ENCODE data around the gene ZDHHC17.
"Not testable (repeated sequence)": the region's sequence is repeated elsewhere in the genome, so short reads cannot be mapped to it uniquely, and the experiment has no call there.

Gene ZDHHC17

DNA sequence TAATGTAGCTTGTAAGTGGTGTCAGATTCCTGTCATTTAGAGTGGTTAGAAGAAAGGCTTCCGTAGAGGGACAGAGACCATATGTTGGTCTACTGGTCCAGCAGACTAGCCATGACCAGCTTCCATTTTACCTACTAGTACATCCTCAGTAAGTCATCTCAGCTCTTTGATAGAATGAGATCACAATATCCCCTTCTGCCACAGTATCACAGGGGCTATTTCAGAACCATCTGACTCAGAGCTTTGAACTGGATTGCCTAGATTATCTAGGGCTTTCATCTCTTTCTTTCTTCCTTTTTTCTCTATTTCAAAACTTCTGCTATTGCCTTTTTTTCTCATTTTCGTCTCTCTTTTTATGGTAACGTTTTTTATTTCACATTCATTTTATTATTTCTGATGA, 4.7 kb downstream of the ZDHHC17 start:
- no peak for DNase-seq (ENCODE audit: low spot score)

DNA sequence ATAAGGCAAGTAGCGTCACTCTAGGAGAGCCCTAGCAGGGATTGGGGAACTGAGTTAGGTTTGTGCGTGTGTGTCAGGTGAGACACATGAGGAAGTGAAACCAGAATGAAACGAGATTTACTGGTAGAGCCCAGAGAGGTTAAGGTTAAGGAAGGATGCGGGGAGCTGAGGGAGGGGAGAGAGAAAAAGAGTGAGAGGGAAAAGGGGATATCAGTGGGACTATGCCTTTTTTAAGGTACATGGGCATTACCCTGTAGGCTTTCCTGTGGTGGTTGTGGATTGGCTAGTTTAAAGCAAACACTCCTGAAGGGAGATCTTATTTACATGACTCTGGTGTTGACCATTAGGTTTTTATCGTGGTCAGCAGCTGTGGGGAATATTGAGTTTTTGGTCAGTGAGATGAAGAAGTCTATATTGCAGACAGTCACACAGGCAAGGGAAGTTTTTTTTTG, 13.9 kb downstream of the ZDHHC17 start:
- no peak for DNase-seq (ENCODE audit: low spot score)

DNA sequence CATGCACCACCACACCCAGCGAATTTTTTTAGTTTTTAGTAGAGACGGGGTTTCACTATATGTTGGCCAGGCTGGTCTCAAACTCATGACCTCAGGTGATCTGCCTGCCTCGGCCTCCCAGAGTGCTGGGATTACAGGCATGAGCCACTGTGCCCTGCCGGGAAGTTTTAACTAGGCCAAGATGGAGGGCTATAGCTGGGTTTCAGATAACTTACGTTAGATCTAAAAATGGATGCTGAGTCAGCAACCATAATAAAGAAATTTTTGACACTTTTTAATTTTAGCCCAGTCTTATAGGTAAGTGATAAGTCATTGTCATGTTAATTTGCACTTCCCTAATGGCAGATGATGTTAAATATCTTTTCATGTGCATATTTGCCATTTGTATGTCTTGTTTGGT, 14.4 kb downstream of the ZDHHC17 start:
- DNase-seq (ENCODE audit: low spot score) = no peak

GRCh38 chr12:76779310-76779709, 15.4 kb downstream of the ZDHHC17 start:
- DNase-seq (ENCODE audit: low spot score) = not testable (repeated sequence)

- DNase-seq (ENCODE audit: low spot score) = no peak
Measured at GRCh38 chr12:76781321-76781720, 17.4 kb downstream of the ZDHHC17 start.

- no peak for DNase-seq (ENCODE audit: low spot score)
Measured at GRCh38 chr12:76782526-76782925, 18.6 kb downstream of the ZDHHC17 start.

DNA sequence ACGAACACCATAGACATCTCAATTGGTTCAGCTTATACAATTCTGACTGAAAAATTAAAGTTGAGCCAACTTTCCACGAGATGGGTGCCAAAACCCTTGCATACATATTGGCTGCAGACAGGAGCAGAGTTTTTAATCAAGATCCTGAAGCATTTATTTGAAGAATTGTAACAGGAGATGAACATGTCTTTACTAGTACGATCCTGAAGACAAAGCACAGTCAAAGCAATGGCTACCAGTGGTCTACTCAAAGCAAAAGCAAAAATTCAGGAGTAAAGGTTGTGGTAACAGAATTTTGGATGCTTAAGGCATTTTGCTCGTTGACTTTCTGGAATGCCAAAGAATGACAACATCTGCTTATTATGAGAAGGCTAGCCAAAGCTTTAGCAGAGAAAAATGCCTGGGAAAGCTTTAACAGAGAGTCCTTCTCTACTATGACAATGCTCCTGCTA, 20.7 kb downstream of the ZDHHC17 start:
- peak; percentile 70 for DNase-seq (ENCODE audit: low spot score)

- DNase-seq (ENCODE audit: low spot score) = no peak
Measured at GRCh38 chr12:76785407-76785806, 21.5 kb downstream of the ZDHHC17 start.

- no peak for DNase-seq (ENCODE audit: low spot score)
Measured at GRCh38 chr12:76786986-76787385, 23.1 kb downstream of the ZDHHC17 start.

DNA sequence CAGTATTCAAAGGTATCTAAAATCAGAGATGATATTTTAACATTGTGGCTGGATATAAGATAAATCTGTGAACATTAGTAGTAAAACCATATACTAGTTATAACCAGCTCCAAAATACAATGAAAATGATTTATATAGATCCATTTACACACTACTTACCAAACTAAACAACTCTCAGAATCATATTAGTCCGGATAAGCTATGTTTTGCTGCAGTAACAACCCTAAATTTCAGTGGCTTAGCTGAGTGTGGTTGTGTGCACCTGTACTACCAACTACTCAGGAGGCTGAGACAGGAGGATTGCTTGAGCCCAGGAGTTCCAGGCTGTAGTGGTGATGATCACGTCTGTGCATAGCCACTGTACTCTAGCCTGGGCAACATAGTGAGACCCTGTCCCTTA, 23.8 kb downstream of the ZDHHC17 start:
- DNase-seq (ENCODE audit: low spot score) = no peak

DNA sequence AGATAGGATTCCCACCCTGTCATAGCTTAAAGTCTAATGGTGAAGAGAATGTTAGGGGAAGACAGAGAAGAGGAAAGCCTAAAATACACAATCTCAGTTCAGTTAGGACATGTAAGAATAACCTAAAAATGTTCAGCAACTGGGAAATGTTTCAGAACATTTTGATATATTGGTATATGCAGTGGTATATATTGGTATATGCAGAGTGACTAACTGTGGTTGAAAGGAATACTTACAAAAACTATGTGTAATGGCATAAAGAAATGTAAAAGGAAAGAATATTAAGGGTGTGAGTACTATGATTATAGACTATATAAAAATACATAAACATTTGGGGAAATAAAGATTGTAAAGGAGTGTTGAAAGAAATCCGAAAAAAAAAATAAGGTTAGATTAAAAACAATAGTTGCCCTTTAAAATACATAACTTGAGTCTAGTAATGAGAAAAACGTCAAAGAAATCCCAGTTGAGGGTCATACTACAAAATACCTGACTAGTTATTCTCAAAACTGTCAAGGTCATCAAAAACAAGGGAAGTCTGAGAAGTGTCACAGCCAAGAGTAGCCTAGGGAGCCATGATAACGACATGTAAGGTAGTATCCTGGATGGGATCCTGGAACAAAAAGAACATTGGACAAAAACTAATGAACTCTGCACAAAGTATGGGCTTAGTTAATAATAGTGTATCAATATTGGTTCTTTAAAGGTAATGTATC, 25.6 kb downstream of the ZDHHC17 start:
- no peak for DNase-seq (ENCODE audit: low spot score)

DNA sequence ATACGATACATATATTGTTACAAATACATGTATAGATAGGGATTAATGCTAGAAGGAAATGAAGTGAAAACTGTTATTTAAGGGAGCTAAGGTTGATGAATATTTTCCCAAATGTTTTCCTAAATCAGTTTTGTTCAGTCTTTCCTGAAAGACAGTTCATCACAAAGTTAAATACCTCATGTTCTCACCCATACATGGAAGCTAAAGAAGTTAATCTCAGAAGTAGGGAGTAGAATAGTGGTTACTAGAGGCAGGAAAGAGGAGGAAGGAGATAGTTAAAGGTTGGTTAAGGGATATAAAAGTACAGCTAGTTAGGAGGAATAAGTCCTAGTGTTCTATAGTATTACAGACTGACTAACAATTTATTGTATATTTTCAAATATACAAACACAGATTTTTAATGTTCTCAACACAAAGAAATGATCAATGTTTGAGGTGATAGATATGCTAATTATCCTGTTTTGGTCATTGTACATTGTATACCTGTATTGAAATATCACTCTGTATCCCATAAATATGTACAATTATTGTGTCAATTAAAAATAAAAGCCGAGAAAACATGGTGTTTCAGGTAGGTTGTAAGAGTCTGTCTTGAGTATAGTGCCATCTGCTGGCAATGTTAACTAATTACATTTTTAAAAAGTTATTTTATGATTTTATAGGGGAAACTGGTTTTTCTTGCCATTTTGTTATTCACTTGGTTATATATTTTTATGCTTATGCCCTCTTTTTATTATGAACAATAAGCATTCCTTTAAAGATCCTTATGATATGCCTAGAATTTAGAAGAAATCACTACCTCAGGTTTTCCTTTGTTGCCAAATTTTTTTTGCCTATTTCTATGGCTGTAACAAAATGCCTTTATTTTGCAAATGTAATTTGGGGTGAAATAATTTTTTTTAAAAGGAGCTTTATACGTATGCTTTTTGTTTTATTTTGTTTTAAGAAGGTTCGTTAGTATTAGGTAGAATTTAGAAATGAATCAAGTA, 26.9 kb downstream of the ZDHHC17 start:
- no peak for DNase-seq (ENCODE audit: low spot score)

DNA sequence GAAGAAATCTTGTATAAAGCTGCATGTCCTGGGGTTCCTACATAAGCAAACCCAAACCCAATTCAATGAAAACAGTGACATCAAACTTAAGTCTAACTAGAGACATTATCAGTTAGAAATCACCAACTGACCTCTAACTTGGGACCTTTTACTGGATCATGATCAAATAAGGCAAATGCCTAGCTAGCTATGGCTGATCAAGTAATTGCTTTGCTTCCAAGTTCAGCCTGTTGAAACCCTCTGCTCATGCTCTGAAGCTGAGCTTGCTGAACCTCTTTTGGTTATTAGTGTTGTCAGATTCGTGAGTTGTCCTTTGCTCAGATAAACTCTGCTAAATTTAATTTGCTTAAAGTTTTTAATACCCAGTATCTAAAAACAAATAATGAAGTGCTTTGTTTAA, 28.9 kb downstream of the ZDHHC17 start:
- no peak for DNase-seq (ENCODE audit: low spot score)

DNA sequence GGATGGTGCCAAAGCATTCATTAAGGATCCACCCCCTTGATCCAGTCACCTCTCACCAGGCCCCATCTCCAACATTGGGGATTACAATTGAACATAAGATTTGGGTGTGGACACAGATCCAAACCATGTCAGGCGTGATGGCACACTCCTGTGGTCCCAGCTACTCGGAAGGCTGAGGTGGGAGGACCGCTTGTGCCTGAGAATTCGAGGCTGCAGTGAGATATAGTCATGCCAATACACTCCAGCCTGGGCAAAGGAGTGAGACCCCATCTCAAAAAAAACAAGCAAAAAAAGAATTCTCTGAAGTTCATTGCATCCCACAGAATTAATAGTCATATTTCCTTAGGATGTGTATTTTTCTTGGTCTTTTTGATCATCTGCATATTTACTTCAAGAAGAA, 34.9 kb downstream of the ZDHHC17 start:
- no peak for DNase-seq (ENCODE audit: low spot score)

- DNase-seq (ENCODE audit: low spot score) = no peak
Measured at GRCh38 chr12:76799362-76799761, 35.4 kb downstream of the ZDHHC17 start.

- DNase-seq (ENCODE audit: low spot score) = no peak
Measured at GRCh38 chr12:76802060-76802459, 38.1 kb downstream of the ZDHHC17 start.

DNA sequence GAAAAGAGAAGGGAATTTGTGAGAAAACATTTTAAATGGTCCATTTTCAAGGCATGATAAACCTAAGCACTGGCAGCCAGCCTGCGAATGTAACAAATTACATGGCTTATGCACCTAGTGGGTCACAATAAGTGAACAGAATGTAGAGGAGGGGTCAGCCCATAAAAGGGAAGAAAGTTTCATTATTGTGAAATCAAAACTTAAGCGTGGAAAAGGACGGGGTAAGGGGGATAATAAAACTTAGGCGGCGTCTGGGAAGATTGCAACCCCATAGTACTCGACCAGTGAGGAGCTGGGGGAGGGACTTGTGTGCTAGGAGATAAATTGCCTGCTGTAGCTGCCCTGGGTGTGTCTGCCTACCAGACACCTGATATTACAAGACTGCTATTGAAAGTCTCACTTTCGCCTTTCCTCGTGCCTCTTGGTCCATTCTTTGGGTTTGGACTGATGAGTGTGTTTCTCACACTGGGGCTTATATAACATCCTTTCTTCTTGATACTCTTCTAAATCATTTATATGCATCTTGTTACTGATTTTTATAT, 40.6 kb downstream of the ZDHHC17 start:
- DNase-seq (ENCODE audit: low spot score) = no peak

DNA sequence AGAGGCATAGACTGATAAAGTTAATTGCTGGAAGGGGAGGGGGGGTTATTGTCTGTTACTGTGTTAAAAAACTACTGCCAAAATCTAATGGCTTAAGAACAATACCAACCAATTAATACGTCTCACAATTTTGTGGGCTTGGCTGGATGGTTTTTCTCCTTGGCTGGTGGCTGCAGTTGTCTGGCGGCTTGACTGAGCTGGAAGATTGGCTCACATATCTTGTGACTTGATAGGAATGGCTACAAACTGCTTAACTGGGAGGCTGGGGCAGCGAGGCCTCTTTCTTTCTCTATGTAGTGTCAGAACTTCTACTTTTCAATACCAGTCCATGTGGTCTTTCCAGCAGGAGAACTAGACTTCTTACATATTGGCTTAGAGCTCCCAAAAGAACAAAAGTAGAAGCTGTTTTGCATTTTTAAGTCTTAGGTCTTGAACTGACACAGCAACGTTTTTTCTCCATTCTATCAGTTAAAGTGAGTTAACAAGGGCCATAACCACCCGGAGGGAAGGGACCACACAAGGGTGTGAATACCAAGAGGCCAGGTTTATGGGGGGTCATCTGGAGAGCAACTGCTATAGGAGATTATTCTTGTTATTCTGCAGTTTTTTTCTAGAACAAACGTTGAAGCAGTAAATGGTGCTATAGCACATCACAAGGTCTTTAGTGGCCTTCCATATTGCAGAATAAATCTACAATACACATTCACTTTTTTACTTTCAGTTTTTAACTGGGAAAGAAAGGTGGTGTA, 46.9 kb downstream of the ZDHHC17 start:
- no peak for DNase-seq (ENCODE audit: low spot score)

GRCh38 chr12:76811976-76812375, 48.1 kb downstream of the ZDHHC17 start:
- no peak for DNase-seq (ENCODE audit: low spot score)

DNA sequence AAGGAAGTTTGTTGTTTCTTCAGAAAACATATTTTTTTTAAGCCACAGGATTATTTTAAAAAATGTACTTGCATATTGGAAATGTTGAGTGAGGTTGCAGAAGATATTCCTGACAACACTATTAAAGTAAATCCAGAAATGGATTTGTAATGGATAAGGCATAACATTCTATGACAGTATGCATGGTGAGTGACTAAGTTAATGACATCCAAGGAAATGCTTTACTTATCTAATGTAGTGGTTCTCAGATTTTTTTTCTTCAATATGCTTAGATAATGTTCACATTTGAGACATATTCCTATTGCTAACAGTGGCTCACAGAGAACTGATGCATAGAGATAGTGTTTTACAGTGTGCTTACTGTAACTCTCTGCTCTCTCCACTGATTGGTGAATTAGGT, 49.4 kb downstream of the ZDHHC17 start:
- no peak for DNase-seq (ENCODE audit: low spot score)

DNA sequence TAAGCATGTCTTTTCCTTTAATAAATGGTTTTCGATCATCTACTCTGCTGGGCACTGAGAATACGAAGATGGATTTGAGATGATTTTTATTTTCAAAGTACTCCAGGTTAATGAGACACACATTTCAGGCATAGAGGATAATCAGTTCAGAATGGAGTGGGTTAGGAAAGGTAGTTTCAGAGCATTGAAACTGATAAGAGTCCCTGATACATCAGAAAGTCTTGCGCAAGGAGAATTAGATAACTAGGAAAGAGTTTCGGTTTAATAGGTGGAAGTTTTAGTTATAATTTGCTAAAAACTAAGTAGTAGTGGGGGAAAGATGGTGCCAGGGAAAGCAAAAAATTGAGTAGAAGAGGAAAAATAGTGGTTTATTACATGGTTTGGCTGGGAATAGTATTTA, 50.1 kb downstream of the ZDHHC17 start:
- no peak for DNase-seq (ENCODE audit: low spot score)

DNA sequence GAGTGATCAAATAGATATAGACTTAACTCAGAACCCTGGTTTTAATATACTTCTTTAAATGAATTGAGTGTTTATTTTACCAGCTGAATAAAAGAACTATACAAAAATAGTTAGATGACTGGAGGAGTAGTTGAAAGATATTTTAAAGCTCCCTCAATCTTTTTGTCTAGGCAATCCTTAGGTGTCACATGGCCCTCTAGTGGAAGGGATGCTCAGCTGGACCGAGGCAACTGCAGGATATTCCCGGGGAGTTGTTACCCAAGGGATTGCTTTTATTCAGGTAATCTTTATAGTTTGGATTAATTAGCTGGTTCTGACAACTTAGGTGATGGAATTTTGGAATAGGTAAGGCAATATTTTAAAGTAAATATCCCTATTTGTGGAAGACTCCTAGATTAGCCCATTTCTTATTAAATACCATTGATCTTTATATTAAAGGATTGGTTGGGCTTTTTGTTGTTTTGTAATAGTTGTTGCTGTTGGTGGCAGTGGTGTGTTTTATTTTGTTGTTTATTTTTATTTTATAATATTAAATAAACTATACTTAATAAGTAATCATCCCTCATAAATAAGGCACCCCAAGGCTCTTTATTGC, 57.1 kb downstream of the ZDHHC17 start:
- no peak for DNase-seq (ENCODE audit: low spot score)

Measured in left forelimb (tissue), 1 donor.